Measurements from ENCODE around the gene SAMD15. TPM values are rescaled to one million over a fixed set of nuclear protein-coding genes. Genes with fewer than 3 reads are reported as not detected.

The SAMD15 gene
- total RNA-seq, 1 donor from 2014 or later: 1.00 TPM

DNA sequence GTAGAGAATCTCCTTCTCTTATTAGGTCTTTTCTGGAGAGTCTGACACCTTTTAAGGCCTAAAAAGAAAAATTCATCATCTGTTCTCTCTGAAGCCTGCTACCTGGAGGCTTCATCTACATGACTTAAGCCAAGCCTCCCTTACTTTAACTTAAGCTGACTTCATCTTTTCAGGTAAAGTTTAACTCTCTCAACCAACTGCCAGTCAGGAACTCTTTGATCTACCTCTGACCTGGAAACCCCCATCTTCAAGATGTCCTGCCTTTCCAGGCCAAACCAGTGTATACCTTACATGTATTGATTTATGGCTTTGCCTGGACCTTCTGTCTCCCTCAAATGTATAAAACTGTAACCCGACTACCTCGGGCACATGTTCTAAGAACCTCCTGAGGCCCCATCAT lies 38.9 kb upstream of the SAMD15 start:
- Mint-ChIP-seq H3K27ac (no peak overlapping the region), H3K4me3 (no peak overlapping the region), H3K36me3 (ENCODE audit: low read depth) (peaks cover 84% of the 10 kb centered on the region), H3K4me1 (no peaks in the 10 kb centered on the region), H3K9me3 (no peaks in the 10 kb centered on the region), H3K27me3 (no peaks in the 10 kb centered on the region)
- intact Hi-C loops (cut with micrococcal nuclease): no loop called here
- CTCF ChIA-PET: no interaction called here
- POLR2A ChIA-PET: no interaction called here
- ATAC-seq (ENCODE audit: low read depth): no peak
- TF ChIP-seq, protein P1, sequence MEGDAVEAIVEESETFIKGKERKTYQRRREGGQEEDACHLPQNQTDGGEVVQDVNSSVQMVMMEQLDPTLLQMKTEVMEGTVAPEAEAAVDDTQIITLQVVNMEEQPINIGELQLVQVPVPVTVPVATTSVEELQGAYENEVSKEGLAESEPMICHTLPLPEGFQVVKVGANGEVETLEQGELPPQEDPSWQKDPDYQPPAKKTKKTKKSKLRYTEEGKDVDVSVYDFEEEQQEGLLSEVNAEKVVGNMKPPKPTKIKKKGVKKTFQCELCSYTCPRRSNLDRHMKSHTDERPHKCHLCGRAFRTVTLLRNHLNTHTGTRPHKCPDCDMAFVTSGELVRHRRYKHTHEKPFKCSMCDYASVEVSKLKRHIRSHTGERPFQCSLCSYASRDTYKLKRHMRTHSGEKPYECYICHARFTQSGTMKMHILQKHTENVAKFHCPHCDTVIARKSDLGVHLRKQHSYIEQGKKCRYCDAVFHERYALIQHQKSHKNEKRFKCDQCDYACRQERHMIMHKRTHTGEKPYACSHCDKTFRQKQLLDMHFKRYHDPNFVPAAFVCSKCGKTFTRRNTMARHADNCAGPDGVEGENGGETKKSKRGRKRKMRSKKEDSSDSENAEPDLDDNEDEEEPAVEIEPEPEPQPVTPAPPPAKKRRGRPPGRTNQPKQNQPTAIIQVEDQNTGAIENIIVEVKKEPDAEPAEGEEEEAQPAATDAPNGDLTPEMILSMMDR (IDR thresholded peaks at IDR 0.05): no peak
- DNase-seq: no peak

DNA sequence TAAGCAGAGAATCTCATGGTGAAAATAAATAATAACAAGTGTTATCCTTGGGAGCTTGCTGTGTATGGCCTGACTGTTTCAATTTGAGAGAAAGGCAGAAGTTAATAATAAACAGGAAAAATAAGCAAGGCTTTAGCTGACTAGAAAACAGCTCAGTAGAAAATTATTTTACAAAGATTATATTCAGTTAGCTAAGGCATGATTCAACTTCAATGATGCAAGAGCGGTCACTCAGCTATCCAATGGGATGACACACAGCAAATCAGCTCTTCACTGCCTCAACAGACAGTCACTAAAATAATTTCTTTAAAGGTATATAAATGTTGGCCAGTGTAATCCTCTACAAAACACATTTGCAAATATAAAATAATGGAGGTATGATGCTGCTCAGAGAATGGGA lies 37.8 kb upstream of the SAMD15 start:
- TF ChIP-seq, protein P1 (IDR thresholded peaks at IDR 0.05): no peak
- Mint-ChIP-seq H3K4me1 (no peaks in the 10 kb centered on the region), H3K27ac (no peak overlapping the region), H3K9me3 (no peaks in the 10 kb centered on the region), H3K27me3 (no peaks in the 10 kb centered on the region), H3K4me3 (no peak overlapping the region), H3K36me3 (ENCODE audit: low read depth) (peaks cover 90% of the 10 kb centered on the region)
- CTCF ChIA-PET: no interaction called here
- POLR2A ChIA-PET: no interaction called here
- ATAC-seq (ENCODE audit: low read depth) (no peak), DNase-seq (no peak)
- intact Hi-C loops (cut with micrococcal nuclease): no loop called here

DNA sequence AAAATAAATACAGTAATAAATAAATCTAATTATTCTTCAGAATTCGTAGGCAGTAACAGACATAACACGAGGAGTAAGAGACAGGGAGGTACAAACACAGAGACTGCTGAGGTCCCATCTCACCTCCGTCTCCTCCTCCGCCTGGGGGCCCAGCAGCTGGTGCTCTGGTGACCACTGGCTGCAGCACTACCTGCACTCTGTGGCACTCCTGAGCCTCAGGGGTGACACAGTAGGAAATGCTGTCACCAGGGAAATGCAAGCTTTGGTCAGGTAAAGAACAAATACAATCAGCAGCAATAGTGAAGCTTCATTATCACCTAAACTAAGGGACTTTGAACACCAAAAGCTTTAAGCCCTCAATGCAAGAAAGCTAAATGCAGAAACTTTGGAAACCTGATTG lies 36.8 kb upstream of the SAMD15 start:
- DNase-seq (no peak), ATAC-seq (ENCODE audit: low read depth) (no peak)
- Mint-ChIP-seq H3K27me3 (no peaks in the 10 kb centered on the region), H3K4me1 (no peaks in the 10 kb centered on the region), H3K4me3 (no peak overlapping the region), H3K36me3 (ENCODE audit: low read depth) (peaks cover 87% of the 10 kb centered on the region), H3K9me3 (no peaks in the 10 kb centered on the region), H3K27ac (no peak overlapping the region)
- intact Hi-C loops (cut with micrococcal nuclease): no loop called here
- ChIA-PET CTCF (no interaction called here), POLR2A (interaction anchor here (0.7 to 0.8 kb wide), 2 partner anchors 19 to 104 kb away, joined by 4 to 6 read pairs; partner anchors contain the start of genes GSTZ1 and POMT2)
- TF ChIP-seq, protein P1 (IDR thresholded peaks at IDR 0.05): no peak

DNA sequence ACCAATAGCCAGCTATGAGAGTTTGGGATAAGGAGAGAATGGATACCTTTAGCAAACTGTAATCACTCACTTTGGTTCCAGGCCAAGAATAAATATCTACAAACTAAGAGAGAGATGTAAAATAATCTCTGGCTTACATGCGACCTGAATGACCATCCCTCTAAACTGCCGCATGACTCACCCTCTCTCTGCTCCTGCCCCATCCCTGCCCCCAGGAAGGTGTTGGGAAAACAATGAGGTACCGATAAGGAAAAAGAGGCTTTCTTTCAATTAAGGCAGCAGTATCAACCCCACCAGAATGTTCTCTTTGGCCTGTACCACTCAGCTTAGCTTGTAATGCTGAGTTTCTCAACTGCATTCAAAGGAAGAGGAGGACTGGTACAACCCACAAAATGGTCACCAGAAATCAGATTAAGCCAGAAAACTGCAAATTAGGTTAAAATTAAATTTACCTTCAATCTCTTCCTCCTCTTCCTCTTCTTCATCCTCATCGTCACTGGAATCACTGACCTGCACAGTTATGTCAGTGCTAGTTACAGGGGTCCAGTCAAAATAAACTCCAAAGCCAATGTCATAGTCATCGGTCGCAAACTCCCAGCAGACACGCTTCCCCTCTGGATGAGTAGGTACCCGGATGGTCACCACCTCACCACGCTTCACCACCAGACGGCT lies 34.3 kb upstream of the SAMD15 start:
- H3K4me3 Mint-ChIP-seq: no peak overlapping the region
- no peaks in the 10 kb centered on the region for H3K27me3 Mint-ChIP-seq
- DNase-seq: no peak
- H3K27ac Mint-ChIP-seq: no peak overlapping the region
- H3K4me1 Mint-ChIP-seq: peaks cover 11% of the 10 kb centered on the region
- intact Hi-C loops (cut with micrococcal nuclease): no loop called here
- ChIA-PET CTCF (no interaction called here), POLR2A (no interaction called here)
- no peaks in the 10 kb centered on the region for H3K9me3 Mint-ChIP-seq
- peaks cover 83% of the 10 kb centered on the region for H3K36me3 Mint-ChIP-seq (ENCODE audit: low read depth)
- ATAC-seq (ENCODE audit: low read depth): no peak
- TF ChIP-seq, protein P1 (IDR thresholded peaks at IDR 0.05): no peak

DNA sequence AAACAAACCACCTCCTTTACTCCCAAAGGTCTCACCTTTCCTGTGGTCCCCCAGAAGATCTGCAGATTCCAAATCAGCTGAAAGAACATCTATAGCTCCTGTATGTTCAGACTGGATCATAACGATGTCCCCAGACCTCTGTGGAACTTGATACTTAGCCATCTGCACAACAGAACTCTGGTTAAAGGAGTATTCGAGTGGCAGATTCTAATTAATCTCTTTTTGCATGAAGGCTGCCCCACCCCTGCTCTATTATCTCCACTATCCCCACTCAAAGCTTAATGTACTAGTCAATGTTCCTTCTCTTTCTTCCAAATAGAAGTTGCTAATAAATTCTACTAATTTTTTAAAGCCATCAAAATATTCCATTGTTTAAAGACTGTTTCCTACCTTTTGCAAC lies 33.5 kb upstream of the SAMD15 start:
- no peak overlapping the region for H3K27ac Mint-ChIP-seq
- H3K4me1 Mint-ChIP-seq: peaks cover 15% of the 10 kb centered on the region
- POLR2A ChIA-PET: no interaction called here

More for the DNA sequence above, 33.5 kb upstream of the SAMD15 start:
- H3K9me3 Mint-ChIP-seq: no peaks in the 10 kb centered on the region
- CTCF ChIA-PET: no interaction called here
- H3K27me3 Mint-ChIP-seq: no peaks in the 10 kb centered on the region
- DNase-seq: no peak
- no peak for ATAC-seq (ENCODE audit: low read depth)
- TF ChIP-seq, protein P1 (IDR thresholded peaks at IDR 0.05): no peak
- H3K4me3 Mint-ChIP-seq: no peak overlapping the region
- H3K36me3 Mint-ChIP-seq (ENCODE audit: low read depth): peaks cover 77% of the 10 kb centered on the region
- intact Hi-C loops (cut with micrococcal nuclease): no loop called here

Data from activated B cell treated with CpG ODN at 0.5 μM for 24 hours (primary cell).